PC-9 (cell line): Measurements from ENCODE around the gene CHMP2B. TPM values are rescaled to one million over a fixed set of nuclear protein-coding genes. Genes with fewer than 3 reads are reported as not detected.

Experiments
- BruUV-seq: library from RNA; stranded (reverse); fragments of 400-500 nt; replicated peaks from 2 replicates; lab custom pipeline; 2021; lab: Mats Ljungman, UMichigan
- CTCF ChIA-PET: fragments of 300-600 bp; sonication (Branson Sonifier 250); formaldehyde crosslinking; loops from one replicate; lab custom pipeline; 2022; ENCODE audit warnings: antibody characterized with exemption; lab: Charles Lee
- POLR2A ChIA-PET: fragments of 300-600 bp; sonication (Branson Sonifier 250); formaldehyde crosslinking; loops from one replicate; lab custom pipeline; 2022; ENCODE audit warnings: antibody characterized with exemption; ENCODE audit not compliant: unreplicated experiment; lab: Charles Lee
- DNase-seq, 2 experiments: peaks; one replicate each; pipeline versions ENCODE4 v3.0.0 to v3.0.0-alpha.2; 2015 to 2022; ENCODE audit warnings: mixed read lengths in 1 of 2
- H2AFZ ChIP-seq: fragments of 200-600 bp; sonication (generic); 2 replicates; pipeline ENCODE4 v1.8.1; 2017; ENCODE audit warnings: antibody characterized with exemption
- H3F3A ChIP-seq: fragments of 200-600 bp; sonication (generic); 2 replicates; pipeline ENCODE4 v1.8.1; 2017; ENCODE audit warnings: antibody characterized with exemption, mild to moderate bottlenecking, low read depth; ENCODE audit not compliant: insufficient read depth
- H3K27ac ChIP-seq: fragments of 200-600 bp; sonication (generic); 2 replicates; pipeline ENCODE4 v1.6.1; 2016; ENCODE audit warnings: mixed run types
- H3K27me3 ChIP-seq: fragments of 200-600 bp; sonication (generic); 2 replicates; pipeline ENCODE4 v1.6.1; 2016; ENCODE audit warnings: low read depth, mixed run types; ENCODE audit not compliant: insufficient read depth
- H3K36me3 ChIP-seq: fragments of 200-600 bp; sonication (generic); 2 replicates; pipeline ENCODE4 v1.6.1; 2016; ENCODE audit warnings: low read depth, mixed run types
- H3K4me1 ChIP-seq: fragments of 200-600 bp; sonication (generic); replicated peaks from 2 replicates; pipeline ENCODE4 v1.6.1; 2016; ENCODE audit warnings: mixed run types; ENCODE audit not compliant: insufficient read depth
- H3K4me2 ChIP-seq: fragments of 200-600 bp; sonication (generic); 2 replicates; pipeline ENCODE4 v1.6.1; 2017; ENCODE audit warnings: mixed run types
- H3K4me3 ChIP-seq: fragments of 200-600 bp; sonication (generic); 2 replicates; pipeline ENCODE4 v1.6.1; 2016; ENCODE audit warnings: mixed run types
- H3K79me2 ChIP-seq: fragments of 200-600 bp; sonication (generic); 2 replicates; pipeline ENCODE4 v1.6.1; 2017; ENCODE audit warnings: low read depth, mixed run types
- H3K9me2 ChIP-seq: fragments of 200-600 bp; sonication (generic); 2 replicates; pipeline ENCODE4 v1.8.1; 2017; ENCODE audit warnings: mild to moderate bottlenecking; ENCODE audit not compliant: insufficient read depth
- H3K9me3 ChIP-seq: fragments of 200-600 bp; sonication (generic); 2 replicates; pipeline ENCODE4 v1.8.1; 2016; ENCODE audit warnings: low read depth; ENCODE audit not compliant: insufficient read depth
- H4K20me1 ChIP-seq: fragments of 200-600 bp; sonication (generic); 2 replicates; pipeline ENCODE4 v1.8.1; 2017; ENCODE audit not compliant: insufficient read depth
- EZH2 ChIP-seq: fragments of 200-600 bp; sonication (generic); IDR thresholded peaks from 2 replicates; pipeline ENCODE4 v1.8.0; 2017; ENCODE audit warnings: antibody characterized with exemption, low read depth
- intact Hi-C: fragments of 100-400 bp; cut with micrococcal nuclease; formaldehyde crosslinking; loops from one replicate; pipeline ENCODE4 v1.10.0; 2022; ENCODE audit not compliant: unreplicated experiment
- total RNA-seq: library from RNA; stranded (reverse); gene quantifications from 2 replicates; pipeline ENCODE4 v1.2.3, GENCODE V29; 2021
- TF ChIP-seq, protein P1 (sequence below): fragments of 200-600 bp; sonication (generic); conservative IDR thresholded peaks from 2 replicates; pipeline ENCODE4 v1.6.1; 2017; ENCODE audit warnings: mixed run types, antibody characterized with exemption, mild to moderate bottlenecking, moderate library complexity

CHMP2B gene
- total RNA-seq, 1 experiment from 2014 or later, result 54.6 TPM

DNA sequence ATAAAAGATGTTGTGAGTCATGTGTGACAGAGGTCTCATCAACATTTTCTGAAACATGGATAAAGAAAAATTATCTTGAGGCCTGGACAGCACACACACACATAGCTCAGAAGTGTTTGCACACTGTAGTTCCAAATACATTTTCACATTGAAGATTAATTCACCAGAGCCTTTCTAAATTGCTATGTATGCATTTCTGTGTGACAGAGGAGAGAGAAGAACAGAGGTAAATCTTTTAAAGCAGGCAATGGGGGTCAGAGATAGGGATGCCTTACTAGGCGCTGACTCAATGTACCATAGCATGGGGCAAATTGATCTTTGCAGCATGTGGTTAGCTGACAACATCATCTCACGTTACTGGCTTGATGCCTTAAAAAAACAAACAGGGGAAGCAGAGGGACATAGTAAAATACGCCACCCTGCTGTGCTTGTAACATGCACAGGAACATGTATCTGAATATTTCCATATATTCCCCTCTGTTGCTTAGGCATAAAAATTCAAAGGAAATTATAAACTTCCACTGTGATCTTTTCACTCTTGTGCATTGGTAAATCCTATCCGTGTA lies 41.6 kb downstream of the CHMP2B start:
- Histone ChIP-seq H3K9me3 (no peaks in the 10 kb centered on the region), H3K4me2 (no peak overlapping the region), H2AFZ (no peak overlapping the region), H3K4me1 (no peaks in the 10 kb centered on the region), H3K27me3 (no peaks in the 10 kb centered on the region), H3K9me2 (no peaks in the 10 kb centered on the region), H4K20me1 (no peaks in the 10 kb centered on the region), H3K79me2 (no peaks in the 10 kb centered on the region), H3F3A (no peaks in the 10 kb centered on the region), H3K27ac (no peak overlapping the region), H3K4me3 (no peak overlapping the region), H3K36me3 (no peaks in the 10 kb centered on the region)
- DNase-seq, result no peak
- TF ChIP-seq, protein P1, sequence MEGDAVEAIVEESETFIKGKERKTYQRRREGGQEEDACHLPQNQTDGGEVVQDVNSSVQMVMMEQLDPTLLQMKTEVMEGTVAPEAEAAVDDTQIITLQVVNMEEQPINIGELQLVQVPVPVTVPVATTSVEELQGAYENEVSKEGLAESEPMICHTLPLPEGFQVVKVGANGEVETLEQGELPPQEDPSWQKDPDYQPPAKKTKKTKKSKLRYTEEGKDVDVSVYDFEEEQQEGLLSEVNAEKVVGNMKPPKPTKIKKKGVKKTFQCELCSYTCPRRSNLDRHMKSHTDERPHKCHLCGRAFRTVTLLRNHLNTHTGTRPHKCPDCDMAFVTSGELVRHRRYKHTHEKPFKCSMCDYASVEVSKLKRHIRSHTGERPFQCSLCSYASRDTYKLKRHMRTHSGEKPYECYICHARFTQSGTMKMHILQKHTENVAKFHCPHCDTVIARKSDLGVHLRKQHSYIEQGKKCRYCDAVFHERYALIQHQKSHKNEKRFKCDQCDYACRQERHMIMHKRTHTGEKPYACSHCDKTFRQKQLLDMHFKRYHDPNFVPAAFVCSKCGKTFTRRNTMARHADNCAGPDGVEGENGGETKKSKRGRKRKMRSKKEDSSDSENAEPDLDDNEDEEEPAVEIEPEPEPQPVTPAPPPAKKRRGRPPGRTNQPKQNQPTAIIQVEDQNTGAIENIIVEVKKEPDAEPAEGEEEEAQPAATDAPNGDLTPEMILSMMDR, result no peak
- no peak for TF ChIP-seq EZH2
- ChIA-PET POLR2A (no interaction called here), CTCF (no interaction called here)
- intact Hi-C loops, result loop anchor here (10.0 kb wide), 1 partner anchor 846 kb away; no protein-coding TSS in a partner anchor
- BruUV-seq, result no TSS peak

DNA sequence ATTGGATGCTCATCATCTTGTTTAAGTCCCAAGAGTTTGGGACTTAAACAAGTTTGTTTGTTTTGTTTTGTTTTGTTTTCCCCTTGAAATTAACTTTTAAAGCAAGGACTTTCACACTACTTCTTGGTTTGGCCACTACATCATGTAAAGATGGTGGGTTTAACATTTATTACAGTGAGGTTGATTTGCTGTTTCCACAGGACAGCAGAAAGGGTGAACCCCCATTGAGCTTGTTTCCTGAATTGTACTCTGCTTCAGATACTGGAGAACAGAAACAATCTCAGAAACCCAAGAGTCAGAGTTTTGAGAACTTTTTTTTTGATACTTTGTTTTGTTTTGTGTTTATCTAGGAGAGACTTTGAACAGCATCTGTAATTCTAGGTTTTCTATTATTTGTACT lies 42.6 kb downstream of the CHMP2B start:
- Histone ChIP-seq H3F3A (no peaks in the 10 kb centered on the region), H3K36me3 (no peaks in the 10 kb centered on the region), H2AFZ (peak overlapping the region; percentile 55; the same call in 1 of the 2 replicates), H3K79me2 (no peaks in the 10 kb centered on the region), H3K27ac (no peak overlapping the region), H3K9me3 (no peaks in the 10 kb centered on the region), H3K27me3 (no peaks in the 10 kb centered on the region), H3K4me2 (no peak overlapping the region), H3K4me1 (no peaks in the 10 kb centered on the region), H4K20me1 (no peaks in the 10 kb centered on the region), H3K9me2 (no peaks in the 10 kb centered on the region), H3K4me3 (no peak overlapping the region)
- BruUV-seq, result no TSS peak
- CTCF ChIA-PET, result interaction anchor here (1.2 kb wide), 1 partner anchor 28 kb away, joined by 3 read pairs; no protein-coding TSS in a partner anchor
- TF ChIP-seq, protein P1, result no peak
- TF ChIP-seq EZH2, result no peak
- POLR2A ChIA-PET, result interaction anchor here (0.6 kb wide), 1 partner anchor 187 kb away, joined by 6 read pairs; no protein-coding TSS in a partner anchor
- intact Hi-C loops, result loop anchor here (10.0 kb wide), 2 partner anchors 375 to 845 kb away; no protein-coding TSS in a partner anchor
- DNase-seq, result no peak

DNA sequence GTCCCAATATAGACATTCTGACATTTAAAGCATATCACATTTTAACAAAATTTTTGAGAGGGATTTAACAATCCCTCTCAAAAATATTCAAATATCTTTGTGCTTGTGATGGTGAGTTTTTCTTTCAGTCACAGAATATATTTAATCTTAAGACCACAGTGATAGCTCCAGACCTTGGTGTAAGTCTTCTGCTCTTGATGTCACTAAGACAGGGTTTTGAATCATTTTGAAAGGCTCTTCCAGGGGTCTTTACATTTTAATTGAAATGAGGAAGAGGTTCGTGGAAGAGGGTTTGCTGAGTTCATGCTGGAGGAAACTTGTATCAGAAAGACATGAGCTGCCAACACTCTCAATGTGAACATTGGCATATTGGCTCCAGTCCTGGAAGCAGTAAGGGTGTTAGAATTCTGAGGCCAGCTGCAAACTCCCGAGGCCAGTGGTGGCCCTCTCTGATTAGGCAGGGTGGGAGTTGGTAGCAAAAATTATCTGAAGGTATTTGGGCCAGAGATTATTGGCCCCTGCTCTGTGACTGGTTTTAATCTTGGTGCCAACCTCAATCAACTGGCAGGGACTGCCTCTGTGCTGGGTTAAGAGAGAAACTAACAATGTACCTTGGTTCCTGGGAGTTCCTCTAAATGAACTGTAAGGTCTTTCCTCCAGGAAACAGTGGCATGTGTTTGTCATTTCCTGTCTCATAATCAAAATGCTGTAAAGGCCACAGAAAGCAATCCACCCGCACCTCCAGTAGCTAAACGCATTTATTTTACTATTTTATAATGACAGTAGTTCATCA lies 44.0 kb downstream of the CHMP2B start:
- H3K36me3 ChIP-seq, result no peaks in the 10 kb centered on the region
- no peaks in the 10 kb centered on the region for H3K9me2 ChIP-seq
- H3K27ac ChIP-seq, result no peak overlapping the region
- intact Hi-C loops, result loop anchor here (10.0 kb wide), 1 partner anchor 374 kb away; no protein-coding TSS in a partner anchor
- CTCF ChIA-PET, result interaction anchor here (1.2 kb wide), 1 partner anchor 27 kb away, joined by 3 read pairs; no protein-coding TSS in a partner anchor
- H3K4me2 ChIP-seq, result no peak overlapping the region
- no peaks in the 10 kb centered on the region for H3K9me3 ChIP-seq
- H3F3A ChIP-seq, result no peaks in the 10 kb centered on the region
- H3K4me3 ChIP-seq, result no peak overlapping the region
- TF ChIP-seq, protein P1, result no peak
- no peak for TF ChIP-seq EZH2
- no peaks in the 10 kb centered on the region for H3K4me1 ChIP-seq
- H3K79me2 ChIP-seq, result no peaks in the 10 kb centered on the region
- H4K20me1 ChIP-seq, result no peaks in the 10 kb centered on the region
- 0 out of 2 replicates have a peak overlapping the region, but pooled peaks have one; percentile 17 for H2AFZ ChIP-seq
- no peaks in the 10 kb centered on the region for H3K27me3 ChIP-seq
- POLR2A ChIA-PET, result no interaction called here
- BruUV-seq, result no TSS peak
- DNase-seq, result no peak
